HepG2 (cell line): ENCODE results near the gene OR5T3. TPM values are rescaled to one million over a fixed set of nuclear protein-coding genes. Genes with fewer than 3 reads are reported as not detected.
"Not testable (repeated sequence)": the region's sequence is repeated elsewhere in the genome, so short reads cannot be mapped to it uniquely, and the experiment has no call there.

ENCODE experiments used
- ATAC-seq: fragments of 200-7000 bp; cut with Tn5 transposase; 3 replicates; pipeline ENCODE4 v1.9.1; 2020; ENCODE audit warnings: mild to moderate bottlenecking, moderate library complexity
- BruUV-seq: library from RNA; stranded (reverse); fragments of 400-500 nt; replicated peaks from 2 replicates; lab custom pipeline; 2021; lab: Mats Ljungman, UMichigan
- CTCF ChIA-PET: fragments of 300-600 bp; formaldehyde crosslinking; extraction: SDS; loops from one replicate; lab custom pipeline; 2021; ENCODE audit warnings: low total read pairs, inconsistent platforms, low intra/inter-chr PET ratio; lab: Yijun Ruan, JAX
- POLR2A ChIA-PET: fragments of 350-600 bp; sonication (Branson Sonifier 250); formaldehyde crosslinking; loops from one replicate; lab custom pipeline; 2020; ENCODE audit warnings: antibody characterized with exemption, inconsistent platforms; lab: Yijun Ruan, JAX
- DNase-seq: peaks from one replicate; pipeline ENCODE4 v3.0.0-alpha.2; 2015; ENCODE audit warnings: low spot score
- FAIRE-seq: peaks from 3 replicates; lab custom pipeline; 2011; peaks lifted over from hg19 to GRCh38; lab: Jason Lieb, UNC
- H2AFZ ChIP-seq: one replicate; pipeline ENCODE4 v1.6.1; 2011; ENCODE audit warnings: low read length, inconsistent platforms
- H3K27ac ChIP-seq: fragments of 300-600 bp; 3 replicates; pipeline ENCODE4 v1.8.0; 2011; ENCODE audit warnings: mixed run types, mild to moderate bottlenecking, mixed read lengths, low read length, inconsistent platforms; ENCODE audit not compliant: insufficient read depth; ENCODE audit errors: extremely low read length
- H3K27me3 ChIP-seq, 2 experiments: fragments of 200-600 bp in 1 of 2; 2 replicates in 1 of 2; 3 replicates in 1 of 2; pipeline versions ENCODE4 v1.6.0 to v1.8.0; 2011; ENCODE audit warnings: low read length in 2 of 2, mild to moderate bottlenecking in 2 of 2, moderate library complexity in 2 of 2, inconsistent platforms in 1 of 2; ENCODE audit not compliant: insufficient read depth in 2 of 2, control insufficient read depth in 1 of 2
- H3K36me3 ChIP-seq, 2 experiments: fragments of 200-600 bp in 1 of 2; replicated peaks in 1 of 2; 2 replicates in 1 of 2; 3 replicates in 1 of 2; pipeline versions ENCODE4 v1.5.1 to v1.8.0; 2011; ENCODE audit warnings: low read length in 2 of 2, inconsistent platforms in 1 of 2; ENCODE audit not compliant: insufficient read depth in 2 of 2, control insufficient read depth in 1 of 2
- H3K4me1 ChIP-seq: 2 replicates; pipeline ENCODE4 v1.5.1; 2012; ENCODE audit warnings: low read length, inconsistent platforms; ENCODE audit not compliant: insufficient read depth
- H3K4me2 ChIP-seq: 2 replicates; pipeline ENCODE4 v1.6.0; 2011; ENCODE audit warnings: low read depth, low read length, inconsistent platforms
- H3K4me3 ChIP-seq, 3 experiments: fragments of 200-600 bp in 1 of 3; sonication (generic), shearing (Covaris generic) in 1 of 3; replicated peaks in 1 of 3; 2 replicates each; pipeline ENCODE4 v1.5.1; 2011 to 2016; ENCODE audit warnings: low read length in 3 of 3, inconsistent platforms in 2 of 3, low read depth in 2 of 3, mild to moderate bottlenecking in 2 of 3, control low read depth in 1 of 3, mixed read lengths in 1 of 3; ENCODE audit not compliant: insufficient read depth in 1 of 3
- H3K79me2 ChIP-seq: one replicate; pipeline ENCODE4 v1.6.1; 2011; ENCODE audit warnings: low read length, inconsistent platforms; ENCODE audit not compliant: insufficient read depth
- H3K9ac ChIP-seq: 2 replicates; pipeline ENCODE4 v1.6.0; 2011; ENCODE audit warnings: mild to moderate bottlenecking, low read depth, low read length, inconsistent platforms; ENCODE audit not compliant: insufficient read depth
- H3K9me3 ChIP-seq: 2 replicates; pipeline ENCODE4 v1.5.1; 2012; ENCODE audit warnings: mild to moderate bottlenecking, low read length
- H4K20me1 ChIP-seq: 2 replicates; pipeline ENCODE4 v1.6.0; 2011; ENCODE audit warnings: inconsistent platforms, mild to moderate bottlenecking, low read length, moderate library complexity; ENCODE audit not compliant: insufficient read depth
- MZF1 ChIP-seq: sonication (generic); formaldehyde crosslinking; IDR thresholded peaks from 2 replicates; pipeline ENCODE4 v1.8.1; 2023; ENCODE audit warnings: mild to moderate bottlenecking, missing genetic modification reagents, borderline replicate concordance
- ONECUT2 ChIP-seq: sonication (generic); formaldehyde crosslinking; IDR thresholded peaks from 2 replicates; pipeline ENCODE4 v1.4.0; 2020; ENCODE audit warnings: missing genetic modification reagents
- PHF5A ChIP-seq: IDR thresholded peaks from one replicate; pipeline ENCODE4 v1.6.1; 2018; ENCODE audit warnings: low read depth, missing genetic modification reagents; ENCODE audit not compliant: unreplicated experiment
- WGBS: methylation state at CpG from one replicate; pipeline ENCODE4 v1.1.6; 2017; ENCODE audit warnings: low lambda C conversion rate; 5-methylcytosine and 5-hydroxymethylcytosine counted together
- in situ Hi-C: cut with HindIII; loops from 2 replicates; pipeline ENCODE4 v1.10.0; 2017; ENCODE audit warnings: low pct_unique_long_range_greater_than_20kb; ENCODE audit not compliant: extremely low pct_ligation_motif_present
- intact Hi-C: fragments of 100-400 bp; cut with micrococcal nuclease; formaldehyde crosslinking; loops from one replicate; pipeline ENCODE4 v1.10.0; 2022; ENCODE audit not compliant: unreplicated experiment
- polyA plus RNA-seq, 8 experiments: library from polyadenylated mRNA; depleted of rRNA in 3 of 8; stranded (reverse) in 7 of 8; unstranded in 1 of 8; fragments of >200 nt; fragmentation: Illumina TruSeq in 4 of 8; extraction: Trizol in 4 of 8; gene quantifications; 2 replicates each; pipeline versions ENCODE4 v1.2.1 to v1.2.3, GENCODE V29; 2011 to 2016; ENCODE audit warnings: low read depth in 4 of 8, missing spikeins in 1 of 8, mixed read lengths in 1 of 8; ENCODE audit not compliant: insufficient read depth in 1 of 8
- total RNA-seq, 5 experiments: library from RNA; depleted of rRNA; stranded (reverse); fragments of >200 nt; fragmentation: Illumina TruSeq; extraction: Trizol; gene quantifications; 2 replicates each; pipeline ENCODE4 v1.2.3, GENCODE V29; 2016; ENCODE audit warnings: low read depth in 1 of 5
- TF ChIP-seq, protein P1 (sequence below): sonication (generic); formaldehyde crosslinking; conservative IDR thresholded peaks from 2 replicates; pipeline ENCODE4 v1.8.0; 2022; ENCODE audit warnings: mild to moderate bottlenecking, moderate library complexity, missing genetic modification reagents
- TF ChIP-seq, protein P2 (sequence below): sonication (generic); formaldehyde crosslinking; IDR thresholded peaks from 2 replicates; pipeline ENCODE4 v1.4.0; 2020; ENCODE audit warnings: mild to moderate bottlenecking, missing genetic modification reagents, borderline replicate concordance
- TF ChIP-seq, protein P3 (sequence below): sonication (generic); formaldehyde crosslinking; IDR thresholded peaks from 2 replicates; pipeline ENCODE4 v1.8.0; 2022; ENCODE audit warnings: low read depth, missing genetic modification reagents
- TF ChIP-seq, protein P4 (sequence below): sonication (generic); formaldehyde crosslinking; IDR thresholded peaks from 2 replicates; pipeline ENCODE4 v1.4.0; 2020; ENCODE audit warnings: missing genetic modification reagents
- TF ChIP-seq, protein P5 (sequence below): sonication (generic); formaldehyde crosslinking; conservative IDR thresholded peaks from 2 replicates; pipeline ENCODE4 v1.4.0; 2020; ENCODE audit warnings: missing genetic modification reagents
- TF ChIP-seq, protein P6 (sequence below): sonication (generic); formaldehyde crosslinking; IDR thresholded peaks from 2 replicates; pipeline ENCODE4 v1.5.0; 2020; ENCODE audit warnings: missing genetic modification reagents

OR5T3 gene
- total and polyA plus RNA-seq, 2 of the 13 experiments (the other 11 are each of a cell fraction or from before 2014, with no cell fraction given) = not detected

DNA sequence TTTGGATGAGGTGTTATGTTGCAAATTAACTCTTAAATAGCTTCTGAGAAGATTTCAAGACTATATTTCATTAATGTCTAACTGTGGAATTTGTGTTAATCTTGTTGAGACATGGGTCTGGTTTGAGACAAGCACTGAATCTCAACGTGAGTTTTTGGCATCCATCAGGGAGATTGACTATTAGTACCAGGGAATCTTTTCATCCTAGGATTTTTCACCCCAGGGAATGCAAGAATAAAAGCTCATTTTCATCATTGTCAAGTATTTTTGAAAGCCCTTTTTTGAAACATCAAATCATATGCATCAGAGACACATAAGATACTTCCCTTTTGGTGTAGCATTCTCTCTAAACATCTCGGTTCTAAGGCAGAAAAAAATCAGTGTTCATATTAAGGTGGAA is 37.5 kb upstream of the OR5T3 start (continued):
- TF ChIP-seq MZF1 (no peak), ONECUT2 (CRISPR knock-in tag) (no peak), PHF5A (no peak)
- TF ChIP-seq, protein P1, sequence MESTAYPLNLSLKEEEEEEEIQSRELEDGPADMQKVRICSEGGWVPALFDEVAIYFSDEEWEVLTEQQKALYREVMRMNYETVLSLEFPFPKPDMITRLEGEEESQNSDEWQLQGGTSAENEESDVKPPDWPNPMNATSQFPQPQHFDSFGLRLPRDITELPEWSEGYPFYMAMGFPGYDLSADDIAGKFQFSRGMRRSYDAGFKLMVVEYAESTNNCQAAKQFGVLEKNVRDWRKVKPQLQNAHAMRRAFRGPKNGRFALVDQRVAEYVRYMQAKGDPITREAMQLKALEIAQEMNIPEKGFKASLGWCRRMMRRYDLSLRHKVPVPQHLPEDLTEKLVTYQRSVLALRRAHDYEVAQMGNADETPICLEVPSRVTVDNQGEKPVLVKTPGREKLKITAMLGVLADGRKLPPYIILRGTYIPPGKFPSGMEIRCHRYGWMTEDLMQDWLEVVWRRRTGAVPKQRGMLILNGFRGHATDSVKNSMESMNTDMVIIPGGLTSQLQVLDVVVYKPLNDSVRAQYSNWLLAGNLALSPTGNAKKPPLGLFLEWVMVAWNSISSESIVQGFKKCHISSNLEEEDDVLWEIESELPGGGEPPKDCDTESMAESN (CRISPR knock-in tag) = no peak
- TF ChIP-seq, protein P2, sequence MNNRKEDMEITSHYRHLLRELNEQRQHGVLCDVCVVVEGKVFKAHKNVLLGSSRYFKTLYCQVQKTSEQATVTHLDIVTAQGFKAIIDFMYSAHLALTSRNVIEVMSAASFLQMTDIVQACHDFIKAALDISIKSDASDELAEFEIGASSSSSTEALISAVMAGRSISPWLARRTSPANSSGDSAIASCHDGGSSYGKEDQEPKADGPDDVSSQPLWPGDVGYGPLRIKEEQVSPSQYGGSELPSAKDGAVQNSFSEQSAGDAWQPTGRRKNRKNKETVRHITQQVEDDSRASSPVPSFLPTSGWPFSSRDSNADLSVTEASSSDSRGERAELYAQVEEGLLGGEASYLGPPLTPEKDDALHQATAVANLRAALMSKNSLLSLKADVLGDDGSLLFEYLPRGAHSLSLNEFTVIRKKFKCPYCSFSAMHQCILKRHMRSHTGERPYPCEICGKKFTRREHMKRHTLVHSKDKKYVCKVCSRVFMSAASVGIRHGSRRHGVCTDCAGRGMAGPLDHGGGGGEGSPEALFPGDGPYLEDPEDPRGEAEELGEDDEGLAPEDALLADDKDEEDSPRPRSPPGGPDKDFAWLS = no peak
- TF ChIP-seq, protein P3, sequence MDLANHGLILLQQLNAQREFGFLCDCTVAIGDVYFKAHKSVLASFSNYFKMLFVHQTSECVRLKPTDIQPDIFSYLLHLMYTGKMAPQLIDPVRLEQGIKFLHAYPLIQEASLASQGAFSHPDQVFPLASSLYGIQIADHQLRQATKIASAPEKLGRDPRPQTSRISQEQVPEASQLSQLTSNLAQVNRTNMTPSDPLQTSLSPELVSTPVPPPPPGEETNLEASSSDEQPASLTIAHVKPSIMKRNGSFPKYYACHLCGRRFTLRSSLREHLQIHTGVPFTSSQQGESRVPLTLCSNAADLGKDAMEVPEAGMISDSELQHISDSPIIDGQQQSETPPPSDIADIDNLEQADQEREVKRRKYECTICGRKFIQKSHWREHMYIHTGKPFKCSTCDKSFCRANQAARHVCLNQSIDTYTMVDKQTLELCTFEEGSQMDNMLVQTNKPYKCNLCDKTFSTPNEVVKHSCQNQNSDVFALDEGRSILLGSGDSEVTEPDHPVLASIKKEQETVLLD (CRISPR knock-in tag) = no peak
- TF ChIP-seq, protein P4, sequence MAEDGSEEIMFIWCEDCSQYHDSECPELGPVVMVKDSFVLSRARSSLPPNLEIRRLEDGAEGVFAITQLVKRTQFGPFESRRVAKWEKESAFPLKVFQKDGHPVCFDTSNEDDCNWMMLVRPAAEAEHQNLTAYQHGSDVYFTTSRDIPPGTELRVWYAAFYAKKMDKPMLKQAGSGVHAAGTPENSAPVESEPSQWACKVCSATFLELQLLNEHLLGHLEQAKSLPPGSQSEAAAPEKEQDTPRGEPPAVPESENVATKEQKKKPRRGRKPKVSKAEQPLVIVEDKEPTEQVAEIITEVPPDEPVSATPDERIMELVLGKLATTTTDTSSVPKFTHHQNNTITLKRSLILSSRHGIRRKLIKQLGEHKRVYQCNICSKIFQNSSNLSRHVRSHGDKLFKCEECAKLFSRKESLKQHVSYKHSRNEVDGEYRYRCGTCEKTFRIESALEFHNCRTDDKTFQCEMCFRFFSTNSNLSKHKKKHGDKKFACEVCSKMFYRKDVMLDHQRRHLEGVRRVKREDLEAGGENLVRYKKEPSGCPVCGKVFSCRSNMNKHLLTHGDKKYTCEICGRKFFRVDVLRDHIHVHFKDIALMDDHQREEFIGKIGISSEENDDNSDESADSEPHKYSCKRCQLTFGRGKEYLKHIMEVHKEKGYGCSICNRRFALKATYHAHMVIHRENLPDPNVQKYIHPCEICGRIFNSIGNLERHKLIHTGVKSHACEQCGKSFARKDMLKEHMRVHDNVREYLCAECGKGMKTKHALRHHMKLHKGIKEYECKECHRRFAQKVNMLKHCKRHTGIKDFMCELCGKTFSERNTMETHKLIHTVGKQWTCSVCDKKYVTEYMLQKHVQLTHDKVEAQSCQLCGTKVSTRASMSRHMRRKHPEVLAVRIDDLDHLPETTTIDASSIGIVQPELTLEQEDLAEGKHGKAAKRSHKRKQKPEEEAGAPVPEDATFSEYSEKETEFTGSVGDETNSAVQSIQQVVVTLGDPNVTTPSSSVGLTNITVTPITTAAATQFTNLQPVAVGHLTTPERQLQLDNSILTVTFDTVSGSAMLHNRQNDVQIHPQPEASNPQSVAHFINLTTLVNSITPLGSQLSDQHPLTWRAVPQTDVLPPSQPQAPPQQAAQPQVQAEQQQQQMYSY (CRISPR knock-in tag) = no peak
- TF ChIP-seq, protein P5, sequence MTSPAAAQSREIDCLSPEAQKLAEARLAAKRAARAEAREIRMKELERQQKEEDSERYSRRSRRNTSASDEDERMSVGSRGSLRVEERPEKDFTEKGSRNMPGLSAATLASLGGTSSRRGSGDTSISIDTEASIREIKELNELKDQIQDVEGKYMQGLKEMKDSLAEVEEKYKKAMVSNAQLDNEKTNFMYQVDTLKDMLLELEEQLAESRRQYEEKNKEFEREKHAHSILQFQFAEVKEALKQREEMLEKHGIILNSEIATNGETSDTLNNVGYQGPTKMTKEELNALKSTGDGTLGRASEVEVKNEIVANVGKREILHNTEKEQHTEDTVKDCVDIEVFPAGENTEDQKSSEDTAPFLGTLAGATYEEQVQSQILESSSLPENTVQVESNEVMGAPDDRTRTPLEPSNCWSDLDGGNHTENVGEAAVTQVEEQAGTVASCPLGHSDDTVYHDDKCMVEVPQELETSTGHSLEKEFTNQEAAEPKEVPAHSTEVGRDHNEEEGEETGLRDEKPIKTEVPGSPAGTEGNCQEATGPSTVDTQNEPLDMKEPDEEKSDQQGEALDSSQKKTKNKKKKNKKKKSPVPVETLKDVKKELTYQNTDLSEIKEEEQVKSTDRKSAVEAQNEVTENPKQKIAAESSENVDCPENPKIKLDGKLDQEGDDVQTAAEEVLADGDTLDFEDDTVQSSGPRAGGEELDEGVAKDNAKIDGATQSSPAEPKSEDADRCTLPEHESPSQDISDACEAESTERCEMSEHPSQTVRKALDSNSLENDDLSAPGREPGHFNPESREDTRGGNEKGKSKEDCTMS = no peak
- TF ChIP-seq, protein P6, sequence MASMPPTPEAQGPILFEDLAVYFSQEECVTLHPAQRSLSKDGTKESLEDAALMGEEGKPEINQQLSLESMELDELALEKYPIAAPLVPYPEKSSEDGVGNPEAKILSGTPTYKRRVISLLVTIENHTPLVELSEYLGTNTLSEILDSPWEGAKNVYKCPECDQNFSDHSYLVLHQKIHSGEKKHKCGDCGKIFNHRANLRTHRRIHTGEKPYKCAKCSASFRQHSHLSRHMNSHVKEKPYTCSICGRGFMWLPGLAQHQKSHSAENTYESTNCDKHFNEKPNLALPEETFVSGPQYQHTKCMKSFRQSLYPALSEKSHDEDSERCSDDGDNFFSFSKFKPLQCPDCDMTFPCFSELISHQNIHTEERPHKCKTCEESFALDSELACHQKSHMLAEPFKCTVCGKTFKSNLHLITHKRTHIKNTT (CRISPR knock-in tag) = no peak
- TF ChIP-seq, all 625 proteins: peak for 0

DNA sequence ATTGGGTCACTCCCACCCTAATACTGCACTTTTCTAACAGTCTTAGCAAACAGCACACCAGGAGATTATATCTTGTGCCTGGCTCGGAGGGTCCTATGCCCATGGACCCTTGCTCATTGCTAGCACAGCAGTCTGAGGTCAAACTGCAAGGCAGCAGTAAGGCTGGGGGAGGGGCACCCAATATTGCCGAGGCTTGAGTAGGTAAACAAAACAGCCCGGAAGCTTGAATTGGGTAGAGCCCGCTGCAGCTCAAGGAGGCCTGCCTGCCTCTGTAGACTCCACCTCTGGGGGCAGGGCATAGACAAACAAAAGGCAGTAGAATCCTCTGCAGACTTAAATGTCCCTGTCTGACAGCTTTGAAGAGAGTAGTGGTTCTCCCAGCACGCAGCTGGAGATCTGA is 32.3 kb upstream of the OR5T3 start:
- ATAC-seq, H3K79me2 ChIP-seq, CTCF ChIA-PET, POLR2A ChIA-PET, H3K27ac ChIP-seq, H3K9ac ChIP-seq, H2AFZ ChIP-seq, H3K27me3 ChIP-seq, BruUV-seq, in situ Hi-C loops, DNase-seq, intact Hi-C loops, H3K4me3 ChIP-seq, H3K4me2 ChIP-seq, H3K4me1 ChIP-seq, H3K36me3 ChIP-seq, H4K20me1 ChIP-seq, FAIRE-seq: not testable (repeated sequence)
- H3K9me3 ChIP-seq = peaks cover 30% of the 10 kb centered on the region
- 0% methylated on average over 3 of the region's 5 CpGs for WGBS
